Activated CD4-positive, CD25-positive, alpha-beta regulatory T cell treated with anti-CD3 and anti-CD28 coated beads, Interleukin-2, amount 50 U/mL, for 72 hours (primary cell): ENCODE data around the gene EFL1.
"Not testable (repeated sequence)": the region's sequence is repeated elsewhere in the genome, so short reads cannot be mapped to it uniquely, and the experiment has no call there.

ENCODE experiments used
- DNase-seq: peaks from one replicate; pipeline ENCODE4 v3.0.0; 2021

Gene EFL1

GRCh38 chr15:82262422-82263026 is at the start of gene EFL1, which contains the start of gene SAXO2:
EFL1 (minus strand) TSS chr15:82262734; CDS start chr15:82261778, 956 bp downstream.
SAXO2 (plus strand) TSS chr15:82262818; CDS start chr15:82262880, 62 bp downstream.
- peak; percentile 95 for DNase-seq

DNA sequence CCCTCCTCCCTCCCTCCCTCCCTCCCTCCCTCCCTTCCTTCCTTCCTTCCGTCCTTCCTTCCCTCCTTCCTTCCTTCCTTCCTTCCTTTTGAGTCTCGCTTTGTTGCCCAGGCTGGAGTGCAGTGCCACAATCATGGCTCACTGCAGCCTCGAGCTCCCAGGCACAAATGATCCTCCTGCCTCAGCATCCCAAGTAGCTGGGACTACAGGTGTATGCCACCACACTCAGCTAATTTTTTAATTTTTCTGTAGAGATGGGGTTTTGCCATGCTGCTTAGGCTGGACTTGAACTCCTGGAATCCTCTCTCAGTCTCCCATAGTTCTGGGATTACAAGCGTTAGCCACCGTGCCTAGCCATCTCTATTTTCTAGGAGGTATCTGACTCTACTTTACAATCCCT is 48.8 kb upstream of the EFL1 start:
- not testable (repeated sequence) for DNase-seq

DNA sequence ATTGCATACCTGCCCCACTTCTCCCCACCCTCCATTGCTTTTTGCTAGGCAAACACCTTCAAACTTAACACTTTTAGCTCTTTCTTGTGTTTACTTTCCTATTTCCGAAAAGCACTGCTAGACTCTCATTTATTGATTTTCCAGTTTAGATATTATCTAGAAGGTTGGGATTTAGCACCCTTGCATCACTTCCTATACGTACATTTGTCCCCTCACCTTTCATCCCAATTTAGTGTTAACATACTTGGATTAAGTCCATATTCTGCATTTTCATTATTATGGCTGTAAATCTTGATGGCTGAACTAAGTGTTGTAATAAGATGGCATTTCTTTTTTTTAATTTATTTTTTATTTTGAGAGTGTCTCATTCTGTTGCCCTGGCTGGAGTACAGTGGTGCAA is 47.3 kb upstream of the EFL1 start:
- DNase-seq, result no peak

- no peak for DNase-seq
These were observed 45.2 kb upstream of the EFL1 start for GRCh38 chr15:82307714-82308081.

DNA sequence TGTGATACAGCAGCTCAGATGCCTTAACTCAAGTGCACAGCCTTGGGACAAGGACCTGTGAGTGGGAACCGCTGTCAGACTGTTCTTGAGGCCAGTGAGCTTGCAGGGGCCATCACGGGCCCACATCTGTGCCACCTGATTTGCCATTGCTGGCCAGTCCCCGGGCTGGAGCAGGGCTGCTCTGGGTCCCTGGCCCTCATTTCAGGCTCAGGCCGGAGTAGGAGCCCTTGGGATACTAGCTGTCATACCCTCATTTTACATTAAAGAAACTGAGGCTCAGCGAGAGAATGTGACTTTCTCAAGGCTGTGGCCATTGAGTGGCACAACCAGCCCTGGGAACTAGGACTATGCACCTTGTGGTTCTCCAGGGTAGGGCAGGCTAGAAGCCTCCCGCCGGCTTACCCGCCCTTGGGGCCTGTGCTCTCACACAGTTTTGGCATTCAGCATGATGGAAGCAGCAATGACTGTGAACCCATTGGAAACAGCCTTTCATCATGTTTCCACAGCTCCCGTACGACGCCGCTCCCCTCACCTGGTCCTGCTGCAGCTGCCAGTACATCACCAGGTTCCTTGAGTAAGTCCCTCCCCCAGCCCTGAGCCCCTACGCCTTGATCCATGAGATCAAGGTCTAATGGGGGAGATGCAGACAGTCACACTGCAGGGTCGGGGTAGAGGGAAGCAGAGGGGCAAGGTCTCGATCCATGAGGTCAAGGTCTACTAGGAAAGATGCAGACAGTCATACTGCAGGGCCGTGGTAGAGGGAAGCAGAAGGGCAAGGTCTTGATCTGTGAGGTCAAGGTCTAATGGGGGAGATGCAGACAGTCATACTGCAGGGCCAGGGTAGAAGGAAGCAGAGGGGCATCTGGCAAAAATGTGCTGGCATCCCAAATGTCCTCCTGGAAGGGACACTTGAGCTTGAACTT is 44.5 kb upstream of the EFL1 start:
- no peak for DNase-seq

DNA sequence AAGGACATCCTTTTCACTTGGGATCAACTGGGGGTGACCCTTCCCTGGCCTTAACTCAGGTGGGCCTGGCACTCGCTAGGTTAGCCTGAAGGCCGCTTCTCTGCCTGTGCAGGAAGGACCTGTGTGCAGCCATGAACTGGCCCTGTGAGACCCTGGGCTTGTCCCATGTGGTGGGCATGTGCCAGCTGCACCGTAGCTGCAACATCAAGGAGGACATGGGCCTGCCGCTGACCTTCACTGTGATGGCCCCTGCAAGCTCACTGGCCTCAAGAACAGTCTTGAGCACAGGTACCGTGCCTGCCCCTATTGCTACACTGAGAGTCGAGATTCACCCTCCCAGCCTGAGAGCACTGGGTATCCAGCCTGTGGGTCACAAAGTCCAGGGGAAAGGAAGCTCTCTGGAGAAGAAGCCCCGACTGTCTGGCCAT is 43.1 kb upstream of the EFL1 start:
- DNase-seq, result no peak

DNA sequence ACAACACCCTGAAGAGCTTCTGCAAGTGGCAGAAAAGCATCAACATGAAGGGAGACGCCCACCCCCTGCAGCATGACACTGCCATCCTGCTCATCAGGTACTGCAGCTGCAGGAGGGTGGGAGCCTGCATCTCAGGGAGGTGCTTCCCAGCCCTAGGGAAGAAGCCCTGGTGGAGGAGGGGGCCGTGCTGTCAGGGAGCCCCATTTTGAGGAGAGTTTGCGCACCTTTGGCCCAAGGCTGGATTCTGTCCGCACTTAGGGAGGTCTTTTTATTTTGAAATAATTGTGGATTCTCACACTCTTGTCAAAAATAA is 42.2 kb upstream of the EFL1 start:
- no peak for DNase-seq

DNA sequence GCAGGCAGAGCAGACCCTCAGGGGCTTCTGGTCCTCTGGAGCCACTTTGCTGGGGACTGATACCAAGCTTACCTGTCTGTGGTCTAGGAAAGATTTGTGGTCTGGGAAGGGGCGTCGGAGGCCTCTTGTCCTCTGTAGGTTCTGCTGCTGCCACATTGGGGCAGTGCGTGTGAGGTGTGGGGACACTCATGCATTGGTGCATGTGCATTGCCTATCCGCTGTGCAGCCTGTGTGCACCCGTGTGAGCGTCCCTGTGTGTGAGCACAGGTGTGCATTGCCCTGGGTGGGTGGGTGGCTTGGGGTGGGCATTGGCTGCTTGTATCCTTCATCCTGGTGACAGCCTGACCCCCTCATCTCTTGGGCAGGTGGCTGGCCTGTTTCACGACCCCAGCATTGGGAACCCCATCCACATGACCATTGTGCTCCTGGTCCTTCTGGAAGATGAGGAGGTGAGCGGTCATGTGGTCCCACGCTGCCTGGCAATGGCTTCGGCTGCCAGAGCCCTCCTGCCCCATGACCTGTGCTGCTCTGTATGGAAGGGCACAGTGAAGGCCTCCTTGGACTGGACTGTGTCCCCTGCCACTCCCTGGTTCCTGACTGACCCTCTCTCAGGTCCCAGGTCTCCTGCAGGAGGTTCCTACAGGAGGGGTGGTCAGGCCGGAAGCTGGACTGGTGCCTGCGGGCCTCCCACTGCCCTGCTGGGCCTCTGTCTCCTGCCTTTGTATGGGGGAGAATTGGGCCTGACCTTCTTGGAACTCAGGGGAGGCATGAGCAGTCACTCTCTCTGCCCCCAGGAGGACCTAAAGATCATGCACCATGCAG is 41.6 kb upstream of the EFL1 start:
- no peak for DNase-seq

GRCh38 chr15:82301296-82302016 is 38.9 kb upstream of the EFL1 start:
- no peak for DNase-seq

- no peak for DNase-seq
These were observed 38.3 kb upstream of the EFL1 start for GRCh38 chr15:82300883-82301282.

DNA sequence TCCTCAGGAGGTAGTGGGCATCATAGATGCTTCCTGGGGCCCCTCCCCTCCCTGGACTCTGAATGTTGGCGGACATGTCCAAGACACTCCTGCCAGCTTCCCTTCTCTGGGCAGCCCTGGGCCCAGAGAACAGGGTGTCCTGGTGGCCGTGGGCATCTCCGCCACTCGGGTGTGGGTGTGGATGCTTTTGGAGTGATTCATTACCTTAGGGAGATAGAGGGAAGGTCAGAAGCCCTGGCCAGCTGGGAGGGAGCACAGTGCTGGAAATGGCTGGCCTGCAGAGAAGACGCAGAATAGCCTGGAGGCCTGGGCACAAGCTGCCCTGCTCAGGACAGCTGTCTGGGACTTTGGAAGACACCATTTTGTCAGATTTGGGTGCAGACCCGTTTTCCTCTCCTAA is 37.8 kb upstream of the EFL1 start:
- not testable (repeated sequence) for DNase-seq

GRCh38 chr15:82299511-82299914 is 37.0 kb upstream of the EFL1 start:
- not testable (repeated sequence) for DNase-seq

DNA sequence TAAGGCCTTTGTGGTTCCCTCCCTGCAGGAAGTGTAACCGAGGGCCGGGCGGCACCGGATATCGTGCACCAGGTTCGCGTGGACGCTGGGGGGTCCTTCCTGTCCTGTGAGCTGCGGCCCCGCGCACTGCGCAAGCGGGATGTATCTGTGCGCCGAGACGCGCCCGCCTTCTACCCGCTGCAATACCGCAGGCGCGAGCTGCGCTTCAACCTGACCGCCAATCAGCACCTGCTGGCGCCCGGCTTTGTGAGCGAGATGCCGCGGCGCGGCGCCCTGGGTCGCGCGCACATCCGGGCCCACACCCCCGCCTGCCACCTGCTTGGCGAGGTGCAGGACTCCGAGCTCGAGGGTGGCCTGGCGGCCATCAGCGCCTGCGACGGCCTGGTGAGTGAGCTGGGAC is 36.0 kb upstream of the EFL1 start:
- peak; percentile 58 for DNase-seq

- no peak for DNase-seq
These were observed 35.5 kb upstream of the EFL1 start for GRCh38 chr15:82298032-82298431.

DNA sequence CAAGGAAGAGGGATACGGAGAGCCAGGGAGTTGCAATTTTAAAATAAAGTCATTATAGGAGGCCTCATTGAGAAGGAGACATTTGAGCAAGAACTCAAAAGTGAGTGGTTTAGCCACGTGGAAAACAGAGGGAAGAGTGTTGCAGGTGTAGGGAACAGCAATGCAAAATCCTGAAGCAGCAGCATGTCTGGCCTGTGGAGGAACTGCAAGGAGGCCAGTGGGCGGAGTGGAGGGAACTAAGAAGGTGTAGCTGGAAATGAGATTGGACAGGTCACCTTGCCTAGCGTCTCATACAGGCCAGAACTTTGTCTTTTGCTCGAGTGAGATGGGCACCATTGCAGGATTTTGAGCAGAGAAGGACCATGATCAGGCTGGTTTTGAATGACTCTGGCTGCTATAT is 35.0 kb upstream of the EFL1 start:
- no peak for DNase-seq

- DNase-seq, result no peak
These were observed 31.6 kb upstream of the EFL1 start for GRCh38 chr15:82294061-82294690.

DNA sequence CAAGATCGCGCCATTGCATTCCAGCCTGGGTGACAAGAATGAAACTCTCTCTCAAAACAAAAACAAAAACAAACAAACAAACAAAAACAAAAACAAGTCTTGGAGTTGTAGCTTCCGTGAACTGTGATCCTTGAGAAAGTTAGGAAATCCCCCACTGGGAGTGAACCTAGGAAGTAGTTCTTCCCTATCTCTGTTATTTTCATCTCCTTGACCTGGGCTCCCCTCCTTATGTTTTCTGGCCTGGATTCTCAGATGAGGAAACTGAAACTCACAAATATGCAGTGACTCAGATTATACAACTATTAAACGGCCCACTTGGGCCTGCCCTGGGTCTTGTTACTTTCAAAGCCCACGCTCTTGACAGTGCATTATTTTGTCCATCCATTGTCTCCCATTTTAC is 29.7 kb upstream of the EFL1 start:
- DNase-seq, result no peak

- DNase-seq, result not testable (repeated sequence)
These were observed 25.7 kb upstream of the EFL1 start for GRCh38 chr15:82288202-82288601.

DNA sequence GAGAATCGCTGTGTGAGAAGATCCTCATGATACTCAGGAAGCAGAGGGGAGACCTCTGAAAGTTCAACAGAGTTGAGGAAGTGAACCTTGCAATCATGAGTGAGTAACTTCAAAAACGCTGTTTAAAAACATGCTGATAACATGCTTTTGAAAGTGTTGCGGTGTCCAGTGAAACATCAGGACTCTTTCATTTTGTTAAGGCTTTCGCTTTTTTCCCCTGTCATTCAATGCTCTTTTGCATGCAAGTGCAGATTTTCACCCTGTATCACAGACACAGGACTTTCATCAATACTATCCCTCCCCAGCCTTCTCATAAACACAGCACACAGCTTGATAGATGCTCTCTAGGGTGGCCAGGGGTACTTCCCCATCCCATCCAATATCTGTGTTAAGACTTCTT is 23.9 kb upstream of the EFL1 start:
- not testable (repeated sequence) for DNase-seq

- DNase-seq, result not testable (repeated sequence)
These were observed 21.8 kb upstream of the EFL1 start for GRCh38 chr15:82284381-82284780.

- DNase-seq, result not testable (repeated sequence)
These were observed 19.9 kb upstream of the EFL1 start for GRCh38 chr15:82282386-82282785.

DNA sequence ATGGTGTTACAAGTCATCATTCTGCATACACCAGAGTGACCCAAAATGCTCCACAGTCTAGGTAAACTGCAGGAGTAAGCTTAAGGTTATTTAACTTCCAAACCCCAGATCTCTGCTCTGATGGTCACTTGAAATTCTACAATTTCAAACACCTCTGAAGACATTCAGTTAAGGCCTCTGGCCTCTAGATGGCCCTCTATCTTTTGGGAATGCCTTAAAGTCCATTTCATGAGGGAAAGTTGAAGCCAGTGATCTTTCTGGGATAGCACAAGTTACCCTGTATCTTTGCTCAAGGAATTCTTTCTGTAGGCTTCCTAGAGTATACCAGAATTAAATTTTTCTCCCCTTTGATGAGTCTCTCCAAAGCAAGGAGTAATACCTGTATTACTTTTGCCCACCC is 18.7 kb upstream of the EFL1 start:
- DNase-seq, result not testable (repeated sequence)
